IMR-90 (cell line): Measurements from ENCODE around the gene LUZP1.

Experiments used
- CEBPB ChIP-seq: IDR thresholded peaks from 2 replicates; pipeline ENCODE4 v1.6.1; 2012; ENCODE audit warnings: low read depth, low read length, improper control_type of control experiment
- CHD1 ChIP-seq: IDR thresholded peaks from 2 replicates; pipeline ENCODE4 v1.6.1; 2012; ENCODE audit warnings: low read depth, low read length, improper control_type of control experiment
- CTCF ChIP-seq: conservative IDR thresholded peaks from 2 replicates; pipeline ENCODE4 v1.5.1; 2012; ENCODE audit warnings: mild to moderate bottlenecking, low read depth, low read length, improper control_type of control experiment
- FOS ChIP-seq: fragments of 150-350 bp; IDR thresholded peaks from 2 replicates; pipeline ENCODE4 v1.6.1; 2016; ENCODE audit warnings: low read depth, low read length
- MAFK ChIP-seq: IDR thresholded peaks from 2 replicates; pipeline ENCODE4 v1.6.1; 2012; ENCODE audit warnings: low read depth, low read length, improper control_type of control experiment
- POLR2A ChIP-seq: IDR thresholded peaks from 2 replicates; pipeline ENCODE4 v1.6.1; 2012; ENCODE audit warnings: mild to moderate bottlenecking, low read depth, low read length
- RAD21 ChIP-seq: IDR thresholded peaks from 2 replicates; pipeline ENCODE4 v1.6.1; 2012; ENCODE audit warnings: low read length, improper control_type of control experiment
- RFX5 ChIP-seq: IDR thresholded peaks from 2 replicates; pipeline ENCODE4 v1.8.0; 2012; ENCODE audit warnings: low read depth, mild to moderate bottlenecking, low read length, moderate library complexity
- SMC3 ChIP-seq: fragments of 150-350 bp; IDR thresholded peaks from 2 replicates; pipeline ENCODE4 v1.6.1; 2016; ENCODE audit warnings: low read depth, mild to moderate bottlenecking, antibody characterized with exemption, low read length, moderate library complexity
- TF ChIP-seq, protein P1 (sequence below): fragments of 150-350 bp; IDR thresholded peaks from 2 replicates; pipeline ENCODE4 v1.6.1; 2017; ENCODE audit warnings: mild to moderate bottlenecking, antibody characterized with exemption, low read length, low read depth

- TF ChIP-seq CEBPB, result no peak
- TF ChIP-seq CTCF, result no peak
- TF ChIP-seq, protein P1, sequence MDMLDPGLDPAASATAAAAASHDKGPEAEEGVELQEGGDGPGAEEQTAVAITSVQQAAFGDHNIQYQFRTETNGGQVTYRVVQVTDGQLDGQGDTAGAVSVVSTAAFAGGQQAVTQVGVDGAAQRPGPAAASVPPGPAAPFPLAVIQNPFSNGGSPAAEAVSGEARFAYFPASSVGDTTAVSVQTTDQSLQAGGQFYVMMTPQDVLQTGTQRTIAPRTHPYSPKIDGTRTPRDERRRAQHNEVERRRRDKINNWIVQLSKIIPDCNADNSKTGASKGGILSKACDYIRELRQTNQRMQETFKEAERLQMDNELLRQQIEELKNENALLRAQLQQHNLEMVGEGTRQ, result no peak
- TF ChIP-seq RFX5, result no peak
- no peak for TF ChIP-seq FOS
- no peak for TF ChIP-seq CHD1
- TF ChIP-seq RAD21, result no peak
- no peak for TF ChIP-seq POLR2A
- no peak for TF ChIP-seq SMC3
- no peak for TF ChIP-seq MAFK
These were observed 43.2 kb downstream of the LUZP1 start for GRCh38 chr1:23125489-23125888.
